ENCODE results near the gene HES3. TPM values are rescaled to one million over a fixed set of nuclear protein-coding genes. Genes with fewer than 3 reads are reported as not detected.
A peak's percentile ranks its signal among the peaks of the same experiment; 100 is the strongest.

The HES3 gene
- total RNA-seq, 1 donor from 2014 or later, result not detected

- H3K27ac Mint-ChIP-seq (ENCODE audit: unreplicated experiment), result no peak overlapping the region
- H3K4me3 Mint-ChIP-seq (ENCODE audit: unreplicated experiment), result no peak overlapping the region
- no peaks in the 10 kb centered on the region for H3K9me3 Mint-ChIP-seq (ENCODE audit: low read depth)
- no peaks in the 10 kb centered on the region for H3K36me3 Mint-ChIP-seq (ENCODE audit: low read depth)
- H3K4me1 Mint-ChIP-seq (ENCODE audit: low read depth), result peaks cover 7% of the 10 kb centered on the region
- no peak for TF ChIP-seq CTCF (IDR thresholded peaks at IDR 0.05)
- no peak for DNase-seq (ENCODE audit: low spot score)
- H3K27me3 Mint-ChIP-seq (ENCODE audit: low read depth), result peaks cover 34% of the 10 kb centered on the region
Observed at GRCh38 chr1:6239950-6240768, 3.8 kb upstream of the HES3 start.

DNA sequence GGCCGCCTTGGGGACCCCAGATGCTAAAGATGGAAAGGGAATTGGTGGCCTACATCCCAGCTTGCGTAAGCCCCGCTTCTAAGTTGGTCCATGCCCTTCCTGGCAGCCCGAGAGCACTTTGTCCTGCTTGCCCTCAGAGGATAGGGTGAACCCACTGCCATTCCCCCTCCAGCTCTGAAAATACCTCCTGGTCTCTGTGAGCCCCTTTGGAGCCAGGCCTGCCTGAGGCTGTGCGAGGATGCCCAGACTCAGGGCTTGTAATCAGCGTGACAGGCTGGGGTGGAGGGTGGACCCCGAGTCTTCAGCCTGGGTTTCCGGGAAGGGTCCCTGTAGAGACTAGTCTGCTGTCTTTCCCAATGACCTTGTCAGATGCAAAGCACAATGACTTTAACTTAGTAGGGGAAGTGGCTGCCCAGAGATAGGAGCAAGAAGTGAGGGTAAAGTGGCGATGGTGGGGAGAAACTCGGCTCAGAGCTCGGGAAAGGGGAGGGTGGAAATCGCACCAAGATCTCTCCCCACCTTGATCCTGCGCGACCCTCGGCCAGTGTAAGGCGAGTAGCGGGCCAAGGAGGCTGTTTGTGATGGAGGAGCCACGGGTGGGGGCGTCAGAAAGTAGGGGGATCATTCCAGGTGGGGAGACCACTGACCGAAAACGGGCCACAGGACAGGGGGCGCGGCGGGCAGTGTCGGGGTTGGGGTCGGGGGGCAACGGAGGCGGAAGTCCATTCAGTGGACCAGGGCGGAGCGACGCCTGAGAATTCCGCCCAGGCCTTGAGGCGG, 2.7 kb upstream of the HES3 start:
- no peak for TF ChIP-seq CTCF (IDR thresholded peaks at IDR 0.05)
- H3K27me3 Mint-ChIP-seq (ENCODE audit: low read depth), result peaks cover 35% of the 10 kb centered on the region
- no peak overlapping the region for H3K27ac Mint-ChIP-seq (ENCODE audit: unreplicated experiment)

DNA sequence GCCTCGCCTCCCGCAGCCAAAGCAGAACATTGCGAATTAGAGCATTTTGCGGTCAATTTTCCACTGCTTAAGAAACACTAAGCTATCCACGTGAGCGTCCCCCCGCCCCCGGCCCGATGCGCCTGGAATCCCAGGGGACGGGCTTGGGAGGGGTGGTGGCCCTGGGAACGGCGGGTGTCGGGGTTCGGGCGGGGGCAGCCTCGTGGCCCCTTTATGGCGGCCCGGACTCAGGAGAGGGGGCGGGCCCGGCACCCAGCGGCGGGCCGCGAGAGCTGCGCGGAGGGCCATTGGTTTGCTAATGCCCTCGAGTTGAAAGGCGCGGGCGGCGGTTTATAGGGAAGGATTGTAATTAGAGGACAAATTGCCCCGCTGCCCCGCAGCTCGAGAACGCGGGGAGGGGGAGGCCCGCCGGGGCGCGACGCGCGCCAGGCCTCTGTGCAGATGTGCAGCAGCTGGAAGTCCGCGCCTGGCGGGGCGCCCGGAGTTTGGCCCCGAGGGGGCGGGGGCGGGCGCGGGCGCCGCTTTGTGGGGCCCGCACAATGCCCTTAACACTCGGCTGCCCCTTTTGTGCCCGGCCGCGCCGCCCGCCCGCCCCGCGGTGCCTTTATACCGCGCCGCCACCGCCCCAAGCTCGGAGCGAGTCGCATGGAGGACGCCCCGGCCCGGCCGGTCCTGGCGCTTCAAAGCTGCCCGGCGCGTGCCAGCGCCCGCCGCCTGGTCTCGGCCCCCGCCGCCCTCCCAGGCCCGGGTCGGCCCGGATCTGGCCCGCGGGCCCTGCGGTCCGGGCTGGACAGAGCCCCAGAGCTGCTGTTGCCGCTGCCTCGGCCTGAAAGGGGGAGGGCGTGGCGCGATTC, 1.9 kb upstream of the HES3 start:
- Mint-ChIP-seq H3K4me3 (ENCODE audit: unreplicated experiment) (peak overlapping the region; percentile 49), H3K9me3 (ENCODE audit: low read depth) (no peaks in the 10 kb centered on the region), H3K36me3 (ENCODE audit: low read depth) (no peaks in the 10 kb centered on the region), H3K27ac (ENCODE audit: unreplicated experiment) (no peak overlapping the region), H3K4me1 (ENCODE audit: low read depth) (peaks cover 15% of the 10 kb centered on the region), H3K27me3 (ENCODE audit: low read depth) (peaks cover 40% of the 10 kb centered on the region)
- TF ChIP-seq CTCF (IDR thresholded peaks at IDR 0.05), result no peak
- no peak for DNase-seq (ENCODE audit: low spot score)

More for the DNA sequence above, 2.7 kb upstream of the HES3 start:
- Mint-ChIP-seq H3K36me3 (ENCODE audit: low read depth) (no peaks in the 10 kb centered on the region), H3K4me3 (ENCODE audit: unreplicated experiment) (peak overlapping the region; percentile 49), H3K4me1 (ENCODE audit: low read depth) (peaks cover 11% of the 10 kb centered on the region), H3K9me3 (ENCODE audit: low read depth) (no peaks in the 10 kb centered on the region)
- no peak for DNase-seq (ENCODE audit: low spot score)

GRCh38 chr1:6243053-6243834, 735 bp upstream of the HES3 start:
- no peak for TF ChIP-seq CTCF (IDR thresholded peaks at IDR 0.05)
- Mint-ChIP-seq H3K4me1 (ENCODE audit: low read depth) (peaks cover 15% of the 10 kb centered on the region), H3K27me3 (ENCODE audit: low read depth) (peaks cover 43% of the 10 kb centered on the region)

More at GRCh38 chr1:6243053-6243834, 735 bp upstream of the HES3 start:
- no peaks in the 10 kb centered on the region for H3K9me3 Mint-ChIP-seq (ENCODE audit: low read depth)
- H3K27ac Mint-ChIP-seq (ENCODE audit: unreplicated experiment), result no peak overlapping the region
- H3K36me3 Mint-ChIP-seq (ENCODE audit: low read depth), result no peaks in the 10 kb centered on the region
- no peak for DNase-seq (ENCODE audit: low spot score)
- no peak overlapping the region for H3K4me3 Mint-ChIP-seq (ENCODE audit: unreplicated experiment)
